PC-3 (cell line): ENCODE results near the gene TNFRSF18. TPM values are rescaled to one million over a fixed set of nuclear protein-coding genes. Genes with fewer than 3 reads are reported as not detected.

Experiments used
- ATAC-seq: fragments of 200-7000 bp; cut with Tn5 transposase; 2 replicates; pipeline ENCODE4 v1.9.1; 2020; ENCODE audit warnings: mild to moderate bottlenecking, moderate library complexity
- BruUV-seq: library from RNA; stranded (reverse); fragments of 400-500 nt; replicated peaks from 2 replicates; lab custom pipeline; 2021; lab: Mats Ljungman, UMichigan
- CTCF ChIA-PET: fragments of 300-600 bp; sonication (Branson Sonifier 250); formaldehyde crosslinking; loops from one replicate; lab custom pipeline; 2022; ENCODE audit warnings: antibody characterized with exemption; lab: Charles Lee
- POLR2A ChIA-PET: fragments of 300-600 bp; sonication (Branson Sonifier 250); formaldehyde crosslinking; loops from one replicate; lab custom pipeline; 2022; ENCODE audit warnings: antibody characterized with exemption; ENCODE audit not compliant: unreplicated experiment; lab: Charles Lee
- DNase-seq: peaks from one replicate; pipeline ENCODE4 v3.0.0-alpha.2; 2015
- H2AFZ ChIP-seq: fragments of 300-600 bp; sonication (generic); 2 replicates; pipeline ENCODE4 v1.6.0; 2016; ENCODE audit warnings: antibody characterized with exemption, low read length
- H3F3A ChIP-seq: fragments of 300-600 bp; sonication (generic); one replicate; pipeline ENCODE4 v1.6.0; 2017; ENCODE audit warnings: antibody characterized with exemption, low read length, control low read depth, mild to moderate bottlenecking; ENCODE audit not compliant: unreplicated experiment
- H3K27ac ChIP-seq: fragments of 300-600 bp; sonication (generic); 2 replicates; pipeline ENCODE4 v1.5.1; 2016; ENCODE audit warnings: mild to moderate bottlenecking, low read length
- H3K27me3 ChIP-seq: fragments of 300-600 bp; sonication (generic); 2 replicates; pipeline ENCODE4 v1.6.1; 2016; ENCODE audit warnings: low read length, mixed read lengths
- H3K36me3 ChIP-seq: fragments of 300-600 bp; sonication (generic); 2 replicates; pipeline ENCODE4 v1.6.1; 2016; ENCODE audit warnings: low read depth, mixed run types, low read length, mixed read lengths
- H3K4me1 ChIP-seq: fragments of 300-600 bp; sonication (generic); 2 replicates; pipeline ENCODE4 v1.5.1; 2016; ENCODE audit warnings: low read length; ENCODE audit not compliant: insufficient read depth
- H3K4me2 ChIP-seq: fragments of 300-600 bp; sonication (generic); 2 replicates; pipeline ENCODE4 v1.6.0; 2016; ENCODE audit warnings: low read length
- H3K4me3 ChIP-seq: fragments of 300-600 bp; sonication (generic); 2 replicates; pipeline ENCODE4 v1.5.1; 2016; ENCODE audit warnings: mild to moderate bottlenecking, low read length, mixed read lengths
- H3K79me2 ChIP-seq: fragments of 300-600 bp; sonication (generic); 2 replicates; pipeline ENCODE4 v1.6.1; 2017; ENCODE audit warnings: low read length, mixed read lengths
- H3K9ac ChIP-seq: fragments of 300-600 bp; sonication (generic); 2 replicates; pipeline ENCODE4 v1.6.0; 2016; ENCODE audit warnings: mild to moderate bottlenecking, low read length
- H3K9me2 ChIP-seq: fragments of 300-600 bp; sonication (generic); replicated peaks from 2 replicates; pipeline ENCODE4 v1.6.1; 2016; ENCODE audit warnings: mixed run types, low read length, mixed read lengths
- H3K9me3 ChIP-seq: fragments of 300-600 bp; sonication (generic); 2 replicates; pipeline ENCODE4 v1.6.1; 2016; ENCODE audit warnings: low read length, mixed read lengths
- H4K20me1 ChIP-seq: fragments of 300-600 bp; sonication (generic); 2 replicates; pipeline ENCODE4 v1.6.1; 2016; ENCODE audit warnings: low read length, mixed read lengths
- EZH2 ChIP-seq: fragments of 300-600 bp; sonication (generic); IDR thresholded peaks from one replicate; pipeline ENCODE4 v1.6.1; 2017; ENCODE audit warnings: antibody characterized with exemption, mild to moderate bottlenecking, low read length; ENCODE audit not compliant: unreplicated experiment
- EZH2phosphoT487 ChIP-seq: fragments of 300-600 bp; sonication (generic); IDR thresholded peaks from 2 replicates; pipeline ENCODE4 v1.6.1; 2018; ENCODE audit warnings: mild to moderate bottlenecking, antibody characterized with exemption, low read length, borderline replicate concordance
- intact Hi-C: fragments of 100-400 bp; cut with micrococcal nuclease; formaldehyde crosslinking; loops from 2 replicates; pipeline ENCODE4 v1.9.0; 2023
- total RNA-seq: library from RNA; depleted of rRNA; stranded (reverse); fragments of >200 nt; gene quantifications from 2 replicates; pipeline ENCODE4 v1.2.3, GENCODE V29; 2014
- TF ChIP-seq, protein P1 (sequence below): fragments of 300-600 bp; sonication (generic); conservative IDR thresholded peaks from 2 replicates; pipeline ENCODE4 v1.5.1; 2017; ENCODE audit warnings: antibody characterized with exemption, low read depth, mild to moderate bottlenecking, low read length

TNFRSF18 gene
- total RNA-seq, 1 experiment from 2014 or later = 87.2 TPM

DNA sequence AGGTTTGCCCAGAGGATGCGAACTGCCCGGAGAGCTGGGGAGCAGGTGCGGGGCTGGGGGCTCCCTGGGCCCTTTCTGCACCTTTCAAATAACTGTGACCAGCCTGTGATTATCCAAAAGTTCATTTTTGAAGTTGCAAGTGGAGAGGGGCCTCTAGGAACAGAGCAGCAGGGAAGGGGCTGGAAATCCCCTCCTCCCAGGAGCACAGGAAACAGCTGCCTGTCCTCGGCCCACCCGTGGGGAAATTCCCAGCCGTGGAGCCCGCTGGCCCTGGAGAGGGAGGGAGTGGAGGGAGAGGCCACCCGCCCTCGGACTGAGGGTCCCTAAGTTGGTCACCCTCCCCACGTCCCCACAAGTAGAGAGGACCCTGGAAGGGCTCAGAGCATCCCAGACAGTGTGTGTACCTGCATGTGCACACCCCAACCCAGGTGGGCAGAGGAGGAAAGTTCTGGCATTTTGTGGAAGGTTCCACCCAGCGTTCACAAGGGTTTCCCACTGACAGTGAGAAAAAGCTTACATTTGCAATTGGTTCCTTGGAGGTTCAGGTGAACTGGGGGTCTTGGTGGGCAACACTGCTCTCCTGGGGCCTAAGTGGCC lies 8.8 kb upstream of the TNFRSF18 start:
- POLR2A ChIA-PET = no interaction called here

DNA sequence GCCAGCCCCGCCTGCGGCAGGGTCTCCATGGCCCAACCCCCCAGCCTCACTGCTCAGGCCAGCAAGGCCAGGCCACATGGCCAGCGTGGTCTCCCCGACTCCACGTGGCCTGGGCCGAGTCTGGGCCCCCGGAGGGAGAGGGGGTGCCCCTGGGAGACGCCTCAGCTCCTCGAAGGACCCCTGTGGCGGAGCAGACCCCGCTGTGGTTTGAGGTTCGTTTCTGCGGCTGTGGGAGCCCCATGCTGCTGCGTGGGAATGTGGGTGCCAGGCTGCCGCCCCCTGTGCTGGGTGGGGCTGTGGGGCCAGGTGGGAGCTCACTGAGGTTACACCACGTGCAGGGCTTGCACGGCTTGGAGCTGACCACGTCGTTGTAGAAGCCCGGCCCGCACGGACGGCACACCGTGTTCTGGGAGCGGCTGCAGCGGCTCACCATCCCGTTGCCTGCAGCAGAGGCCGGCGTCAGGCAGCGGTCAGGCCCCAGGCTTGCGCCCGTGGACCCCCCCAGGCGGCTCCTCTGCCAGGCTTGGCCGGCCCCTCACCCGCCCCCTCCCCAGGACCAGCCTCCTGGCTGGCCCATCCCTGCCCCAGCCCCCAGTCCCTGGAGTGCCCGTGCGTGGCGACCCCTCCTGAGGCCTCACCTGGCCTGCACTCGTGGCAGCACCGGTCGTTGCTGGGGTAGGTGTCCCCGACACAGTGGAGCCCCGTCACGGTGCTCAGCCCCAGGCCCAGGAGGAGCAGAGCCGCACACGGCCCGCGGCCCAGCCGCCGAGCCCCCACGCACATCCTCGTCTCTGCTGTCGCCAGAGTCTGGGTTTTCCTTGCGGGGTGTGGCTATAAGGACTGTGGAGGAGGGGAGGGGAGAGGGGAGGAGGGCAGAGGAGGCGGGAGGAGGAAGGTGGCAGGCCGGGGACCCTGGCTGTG lies 7.2 kb upstream of the TNFRSF18 start, which contains the start of gene TNFRSF4:
TNFRSF4 (minus strand) TSS at position 809 of the 921 bp plus-strand sequence; CDS start at position 783, 26 bp downstream.
- Histone ChIP-seq H3K4me1 (peaks cover under 1% of the 10 kb centered on the region), H3K9me3 (no peaks in the 10 kb centered on the region), H4K20me1 (no peaks in the 10 kb centered on the region), H3F3A (no peaks in the 10 kb centered on the region), H2AFZ (no peak within 1 kb of the TSS), H3K79me2 (no peaks in the 10 kb centered on the region), H3K9ac (no peak within 1 kb of the TSS), H3K27ac (no peak within 1 kb of the TSS), H3K9me2 (no peaks in the 10 kb centered on the region), H3K4me3 (no peak within 1 kb of the TSS), H3K36me3 (peaks cover 19% of the 10 kb centered on the region; the same call in 1 of the 2 replicates), H3K27me3 (no peaks in the 10 kb centered on the region), H3K4me2 (no peak within 1 kb of the TSS)
- ChIA-PET POLR2A (no interaction called here), CTCF (no interaction called here)
- peak; percentile 8; the same call in 1 of the 2 replicates for ATAC-seq
- TF ChIP-seq EZH2phosphoT487 (no peak), EZH2 (no peak)
- TF ChIP-seq, protein P1, sequence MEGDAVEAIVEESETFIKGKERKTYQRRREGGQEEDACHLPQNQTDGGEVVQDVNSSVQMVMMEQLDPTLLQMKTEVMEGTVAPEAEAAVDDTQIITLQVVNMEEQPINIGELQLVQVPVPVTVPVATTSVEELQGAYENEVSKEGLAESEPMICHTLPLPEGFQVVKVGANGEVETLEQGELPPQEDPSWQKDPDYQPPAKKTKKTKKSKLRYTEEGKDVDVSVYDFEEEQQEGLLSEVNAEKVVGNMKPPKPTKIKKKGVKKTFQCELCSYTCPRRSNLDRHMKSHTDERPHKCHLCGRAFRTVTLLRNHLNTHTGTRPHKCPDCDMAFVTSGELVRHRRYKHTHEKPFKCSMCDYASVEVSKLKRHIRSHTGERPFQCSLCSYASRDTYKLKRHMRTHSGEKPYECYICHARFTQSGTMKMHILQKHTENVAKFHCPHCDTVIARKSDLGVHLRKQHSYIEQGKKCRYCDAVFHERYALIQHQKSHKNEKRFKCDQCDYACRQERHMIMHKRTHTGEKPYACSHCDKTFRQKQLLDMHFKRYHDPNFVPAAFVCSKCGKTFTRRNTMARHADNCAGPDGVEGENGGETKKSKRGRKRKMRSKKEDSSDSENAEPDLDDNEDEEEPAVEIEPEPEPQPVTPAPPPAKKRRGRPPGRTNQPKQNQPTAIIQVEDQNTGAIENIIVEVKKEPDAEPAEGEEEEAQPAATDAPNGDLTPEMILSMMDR = no peak
- intact Hi-C loops = no loop called here
- no peak for DNase-seq
- BruUV-seq = no TSS peak

More for the DNA sequence above, 8.8 kb upstream of the TNFRSF18 start:
- DNase-seq (no peak), ATAC-seq (no peak)
- Histone ChIP-seq H3K9ac (no peak overlapping the region), H3K79me2 (no peaks in the 10 kb centered on the region), H3F3A (no peaks in the 10 kb centered on the region), H3K27ac (no peak overlapping the region), H3K9me2 (no peaks in the 10 kb centered on the region), H3K4me2 (no peak overlapping the region), H4K20me1 (no peaks in the 10 kb centered on the region), H3K27me3 (no peaks in the 10 kb centered on the region), H3K4me3 (no peak overlapping the region), H3K9me3 (no peaks in the 10 kb centered on the region), H3K4me1 (no peaks in the 10 kb centered on the region), H3K36me3 (peaks cover 21% of the 10 kb centered on the region; the same call in 1 of the 2 replicates), H2AFZ (no peak overlapping the region)
- TF ChIP-seq EZH2 = no peak
- TF ChIP-seq EZH2phosphoT487 = no peak
- TF ChIP-seq, protein P1 = no peak
- CTCF ChIA-PET = interaction anchor here (0.6 kb wide), 2 partner anchors 35 to 76 kb away, joined by 3 to 5 read pairs; no protein-coding TSS in a partner anchor
- intact Hi-C loops = no loop called here
- BruUV-seq = TSS peak; percentile 21
